Activated T-cell treated with anti-CD3 and anti-CD28 coated beads for 48 hours (primary cell): ENCODE data around the gene PTP4A2.

ENCODE experiments used
- DNase-seq: peaks from one replicate; pipeline ENCODE4 v3.0.0-alpha.2; 2020; ENCODE audit warnings: low read depth

The PTP4A2 gene

DNA sequence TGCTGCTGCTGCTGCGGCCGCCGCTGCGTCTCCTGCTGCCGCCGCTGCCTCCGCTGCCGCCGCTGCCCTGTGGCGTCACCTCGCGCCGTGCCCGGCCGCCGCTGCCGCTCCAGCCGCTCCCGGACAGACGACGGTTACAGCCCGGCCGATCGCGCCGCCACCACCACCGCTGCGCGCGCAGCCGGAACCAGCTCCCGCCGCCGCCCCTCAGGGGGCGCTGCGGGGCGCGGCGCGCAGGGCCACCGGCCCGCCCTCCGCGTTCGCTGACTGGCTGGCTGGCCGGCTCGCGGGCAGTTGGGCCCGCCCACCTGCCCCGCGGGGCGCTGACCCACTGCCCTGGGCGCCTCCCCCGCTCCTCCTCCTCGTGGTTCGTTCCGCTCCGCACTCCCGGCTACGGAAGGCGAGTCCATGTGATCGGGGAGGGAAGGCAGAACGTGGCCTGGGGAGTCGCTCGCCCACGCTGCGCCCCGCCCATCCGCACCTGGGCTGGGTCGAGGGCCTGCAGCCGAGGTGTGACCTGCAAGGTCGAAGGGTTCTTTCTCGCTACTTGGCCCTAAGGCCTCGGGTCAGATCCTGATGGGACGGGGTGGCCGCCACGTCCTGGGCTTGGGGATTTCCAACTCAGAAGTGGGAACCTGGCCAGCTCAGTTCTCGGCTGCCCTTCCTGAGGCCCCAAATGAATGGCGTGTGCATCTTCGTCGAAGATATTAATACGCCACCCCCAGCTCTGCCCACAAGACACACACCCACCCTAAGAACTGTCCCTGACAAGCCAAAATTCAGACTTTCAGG is at the start of gene PTP4A2:
Gene PTP4A2 (minus strand): TSS at position 185 of the 792 bp plus-strand sequence. CDS start 19,303 bp downstream, outside the sequence.
- DNase-seq: peak; percentile 90

GRCh38 chr1:31987135-31987619 is 49.0 kb upstream of the PTP4A2 start:
- DNase-seq: no peak

DNA sequence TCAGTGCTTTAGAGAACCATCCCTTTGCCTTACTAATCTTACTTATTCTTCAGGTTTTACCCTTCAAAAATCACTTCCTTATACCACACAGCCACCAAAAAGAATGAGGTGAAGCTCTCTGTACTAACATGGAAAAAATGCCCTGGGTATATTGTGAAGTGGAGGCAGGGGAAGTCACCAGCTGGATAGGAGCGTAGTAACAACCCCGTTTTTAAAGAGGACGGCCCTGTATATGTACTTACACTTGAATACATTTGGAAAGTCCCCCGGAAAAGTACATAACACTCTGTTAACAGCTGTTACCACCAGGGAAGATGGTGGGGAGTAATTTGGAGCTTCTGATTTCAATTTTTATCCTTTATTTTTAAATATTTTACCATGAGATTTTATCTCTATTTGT is 47.3 kb upstream of the PTP4A2 start:
- DNase-seq: no peak

- DNase-seq: peak; percentile 28
Measured at GRCh38 chr1:31984419-31985347, 46.5 kb upstream of the PTP4A2 start.

DNA sequence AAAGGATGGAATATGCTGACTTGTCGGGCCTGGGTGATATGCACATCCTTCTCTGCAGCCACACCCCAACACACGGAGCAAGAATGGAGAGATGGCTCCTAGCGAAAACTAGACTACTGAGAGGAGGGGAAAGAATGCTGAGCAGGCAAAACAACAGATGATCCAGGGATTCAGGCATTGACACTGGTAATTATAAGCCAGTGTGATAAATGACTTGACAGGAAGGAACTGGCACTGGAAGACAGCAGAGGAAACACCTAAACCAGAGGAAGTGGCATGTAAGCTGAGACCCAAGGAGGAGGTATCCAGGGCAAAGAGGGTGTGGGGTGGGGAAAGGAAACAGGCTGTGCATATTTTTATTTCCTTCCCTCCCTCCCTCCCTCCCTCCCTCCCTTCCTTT is 43.8 kb upstream of the PTP4A2 start:
- DNase-seq: no peak

DNA sequence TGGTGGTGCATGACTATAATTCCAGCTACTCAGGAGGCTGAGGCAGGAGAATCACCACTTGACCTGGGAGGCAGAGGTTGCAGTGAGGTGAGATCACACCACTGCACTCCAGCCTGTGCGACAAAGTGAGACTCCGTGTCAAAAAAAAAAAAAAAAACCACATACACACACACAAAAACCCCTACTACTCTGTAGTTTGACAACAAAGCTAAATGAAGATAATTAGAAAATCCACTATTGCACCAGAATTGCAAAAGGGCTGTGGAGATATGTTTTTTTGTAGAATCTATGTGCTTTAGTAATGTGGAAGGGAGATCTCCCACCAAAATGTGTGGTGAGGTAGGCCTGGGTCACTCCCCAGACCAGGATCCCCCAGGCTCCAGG is 43.3 kb upstream of the PTP4A2 start:
- no peak for DNase-seq

DNA sequence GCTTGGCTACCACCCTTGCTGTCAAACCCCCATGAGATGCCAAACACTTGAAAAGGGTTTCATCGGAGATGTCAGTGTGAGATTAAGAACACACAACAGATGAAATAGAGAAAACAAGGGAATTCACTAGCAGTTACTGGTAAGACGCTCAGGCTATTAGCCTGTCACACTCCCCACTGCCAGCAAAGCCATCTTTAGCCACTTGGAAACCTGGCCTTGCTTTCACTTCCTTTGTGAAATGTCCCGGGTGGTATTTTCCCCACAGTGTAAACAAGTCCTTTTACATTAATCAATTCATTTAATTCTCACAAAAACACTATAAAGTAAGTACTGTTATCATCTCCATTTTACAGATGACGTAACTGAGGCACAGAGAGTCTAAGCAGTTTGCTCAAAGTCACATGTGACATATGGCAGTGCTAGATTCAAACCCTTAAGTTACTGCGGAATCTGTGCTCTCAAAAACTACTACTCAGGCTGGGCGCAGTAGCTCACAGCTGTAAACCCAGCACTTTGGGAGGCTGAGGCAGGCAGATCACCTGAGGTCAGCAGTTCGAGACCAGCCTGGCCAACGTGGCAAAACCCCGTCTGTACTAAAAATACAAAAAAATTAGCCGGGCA is 42.8 kb upstream of the PTP4A2 start:
- DNase-seq: no peak

DNA sequence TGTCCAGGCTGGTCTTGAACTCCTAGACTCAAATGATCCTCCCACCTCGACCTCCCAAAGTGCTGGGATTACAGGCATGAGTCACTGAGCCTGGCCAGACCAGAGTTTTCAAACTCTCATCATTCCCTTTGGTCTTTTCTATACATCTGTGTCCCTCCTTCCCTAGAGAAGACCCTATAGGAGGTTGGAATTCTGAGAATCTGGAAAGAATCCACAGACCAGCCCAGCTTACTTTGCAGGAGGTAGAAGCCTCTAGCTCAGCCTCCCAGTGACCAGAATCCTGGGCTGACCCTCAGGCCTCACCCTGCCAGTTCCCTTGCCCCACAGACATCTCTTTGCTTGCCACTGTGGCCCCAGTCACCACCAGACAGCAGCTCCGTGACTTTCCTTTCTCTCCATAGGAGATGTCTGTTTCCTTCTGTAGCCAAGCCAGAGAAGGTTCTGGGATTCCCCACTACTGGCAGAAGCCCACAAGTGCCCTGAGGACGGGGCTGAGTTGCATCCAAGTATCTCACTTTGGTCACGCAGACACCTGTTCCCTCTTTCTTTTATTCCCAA is 40.8 kb upstream of the PTP4A2 start:
- no peak for DNase-seq

- no peak for DNase-seq
Measured at GRCh38 chr1:31977385-31978131, 39.4 kb upstream of the PTP4A2 start.

DNA sequence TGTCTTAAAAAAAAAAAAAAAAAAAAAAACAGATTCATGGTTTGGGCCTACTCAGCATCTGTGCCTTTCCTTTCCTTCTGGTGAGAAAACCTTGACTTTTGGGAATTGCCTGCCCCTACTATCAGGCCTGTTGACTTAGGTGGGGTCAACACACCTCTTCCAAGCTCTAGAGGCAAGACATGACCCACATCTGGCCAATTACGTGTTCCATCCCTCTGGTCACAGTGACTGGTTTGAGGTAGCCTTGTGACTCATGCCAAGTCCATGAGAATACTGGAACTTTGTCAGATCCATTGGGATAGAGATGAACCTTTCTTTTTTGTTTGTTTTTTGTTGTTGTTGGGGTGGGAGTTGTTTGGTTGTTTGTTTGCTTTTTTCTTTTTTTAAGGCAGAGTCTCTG is 38.2 kb upstream of the PTP4A2 start:
- no peak for DNase-seq

DNA sequence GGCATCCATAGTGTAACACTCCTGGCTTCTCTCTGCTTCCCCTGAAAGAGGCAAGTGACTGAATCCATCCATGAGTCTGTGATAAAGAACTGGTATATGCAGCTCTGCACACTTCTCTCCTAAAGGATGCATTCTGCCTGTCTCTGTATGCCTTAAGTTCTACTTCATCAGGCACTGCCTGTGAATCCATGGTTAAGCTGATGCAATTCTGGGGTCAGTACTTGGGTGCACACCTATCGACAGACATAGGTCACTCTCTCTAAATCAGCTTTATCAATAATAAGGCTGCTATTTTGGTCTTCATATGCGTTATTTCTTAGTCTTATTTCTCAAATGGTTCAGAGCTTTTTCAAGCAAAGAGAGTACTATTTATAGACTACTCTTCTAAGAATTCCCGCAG is 32.7 kb upstream of the PTP4A2 start:
- no peak for DNase-seq

GRCh38 chr1:31961536-31961935 is 23.4 kb upstream of the PTP4A2 start:
- no peak for DNase-seq

GRCh38 chr1:31959521-31960340 is 21.6 kb upstream of the PTP4A2 start:
- no peak for DNase-seq

- DNase-seq: peak; percentile 53
Measured at GRCh38 chr1:31957701-31958674, 19.8 kb upstream of the PTP4A2 start.

DNA sequence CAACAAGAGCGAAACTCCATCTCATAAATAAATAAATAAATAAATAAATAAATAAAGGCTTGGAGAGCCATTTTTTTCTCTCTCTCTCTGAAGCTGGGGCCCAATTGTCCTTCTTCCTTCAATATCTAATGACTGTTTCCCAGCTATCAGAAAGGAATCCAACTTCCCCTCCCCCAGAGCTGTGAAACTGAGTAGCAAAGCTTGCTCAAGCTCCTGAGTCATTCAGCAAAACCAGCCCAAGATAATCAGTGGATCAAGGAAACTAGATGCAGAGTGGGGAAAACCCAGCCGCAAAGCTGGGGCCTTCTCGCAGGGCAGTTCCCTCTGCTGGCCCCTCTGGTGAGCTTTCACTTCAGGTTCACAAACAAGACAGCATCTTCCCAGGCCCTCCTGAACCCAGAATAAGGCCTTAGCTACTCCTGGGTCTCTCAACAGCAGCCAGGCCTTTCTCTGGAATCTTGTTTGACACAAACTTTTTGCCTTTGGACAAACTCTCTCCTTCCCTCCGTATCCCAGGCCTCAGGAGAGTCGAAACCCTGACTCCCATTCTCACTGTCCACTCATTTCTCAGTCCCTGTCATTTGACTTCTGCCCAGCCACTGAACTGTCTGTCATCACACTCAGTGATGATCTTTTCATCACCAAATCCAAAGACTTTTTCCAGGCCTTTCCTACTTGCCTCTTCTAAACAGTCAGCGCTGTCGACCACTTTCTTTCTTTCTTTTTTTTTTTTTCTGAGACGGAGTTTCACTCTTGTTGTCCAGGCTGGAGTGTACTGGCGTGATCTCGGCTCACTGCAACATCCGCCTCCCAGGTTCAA is 18.0 kb upstream of the PTP4A2 start:
- peak; percentile 78 for DNase-seq

DNA sequence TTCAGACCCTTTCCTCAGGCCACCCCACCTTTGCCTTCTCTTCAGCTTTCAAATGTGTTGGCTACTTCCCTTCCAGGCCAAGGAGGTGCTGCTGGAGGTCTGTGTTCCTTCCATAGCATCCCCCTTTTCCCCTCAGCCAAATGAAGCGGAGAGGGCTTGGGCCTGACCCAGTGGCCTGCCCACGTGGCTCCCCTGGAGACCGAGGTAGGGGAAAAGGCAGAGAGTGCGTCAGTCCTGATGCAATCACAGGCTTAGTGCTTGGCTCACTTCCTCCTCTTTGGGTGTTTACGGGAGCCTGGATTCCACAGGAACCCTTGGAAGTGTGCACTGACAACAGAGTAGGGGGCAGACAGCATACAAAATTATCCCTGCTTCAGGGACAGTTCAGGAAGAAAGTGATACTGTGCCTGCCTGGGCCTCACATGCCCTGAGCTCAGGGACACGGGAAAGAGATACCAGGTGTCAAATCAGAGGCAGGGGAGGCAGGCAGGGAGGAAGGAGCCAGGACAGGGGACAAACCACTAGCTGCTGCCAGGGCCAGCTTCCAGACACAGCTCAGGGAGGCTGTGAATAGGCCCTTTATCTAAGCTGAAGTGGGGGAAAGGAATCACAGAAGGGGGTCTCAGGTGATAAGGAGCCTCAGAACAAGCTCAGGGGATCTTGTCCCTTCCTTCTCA is 16.6 kb upstream of the PTP4A2 start:
- no peak for DNase-seq

- no peak for DNase-seq
Measured at GRCh38 chr1:31952825-31953220, 14.7 kb upstream of the PTP4A2 start.

DNA sequence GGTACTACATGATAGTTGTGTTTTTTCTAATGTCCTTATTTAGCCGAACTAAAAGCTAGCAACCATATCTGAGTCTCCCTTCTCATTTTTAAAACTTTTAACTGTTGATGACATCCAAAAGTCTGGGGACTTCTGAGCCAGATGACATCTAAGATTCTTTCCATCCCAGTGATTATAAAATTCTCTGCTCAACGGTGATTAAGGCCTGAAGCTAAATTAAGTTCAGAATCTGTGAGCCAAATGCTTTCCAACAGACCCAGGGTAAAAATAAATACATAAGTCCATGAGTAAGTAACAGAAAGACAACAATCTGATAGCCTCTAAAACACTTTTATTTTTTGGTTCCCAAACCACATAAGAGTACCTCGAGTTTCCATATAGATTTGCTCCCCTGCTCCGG is 13.1 kb upstream of the PTP4A2 start:
- no peak for DNase-seq
